Measurements from ENCODE around the gene ZNF280D. TPM values are rescaled to one million over a fixed set of nuclear protein-coding genes. Genes with fewer than 3 reads are reported as not detected.
"Not testable (repeated sequence)": the region's sequence is repeated elsewhere in the genome, so short reads cannot be mapped to it uniquely, and the experiment has no call there.

Gene ZNF280D
- 18.8 and 24.8 TPM in 2 replicates for total RNA-seq

GRCh38 chr15:56733136-56734012 is at the start of gene ZNF280D:
TSS of gene ZNF280D (minus strand) at chr15:56733509. CDS start at chr15:56707109, 26,400 bp downstream.
- no peak for DNase-seq (ENCODE audit: extremely low read depth, low read depth, low spot score)

- DNase-seq (ENCODE audit: extremely low read depth, low read depth, low spot score): no peak
Observed at GRCh38 chr15:56782306-56782705, 49.0 kb upstream of the ZNF280D start.

- DNase-seq (ENCODE audit: extremely low read depth, low read depth, low spot score): no peak
Observed at GRCh38 chr15:56781666-56782065, 48.4 kb upstream of the ZNF280D start.

- not testable (repeated sequence) for DNase-seq (ENCODE audit: extremely low read depth, low read depth, low spot score)
Observed at GRCh38 chr15:56780102-56780725, 46.9 kb upstream of the ZNF280D start.

- not testable (repeated sequence) for DNase-seq (ENCODE audit: extremely low read depth, low read depth, low spot score)
Observed at GRCh38 chr15:56779449-56779848, 46.1 kb upstream of the ZNF280D start.

- no peak for DNase-seq (ENCODE audit: extremely low read depth, low read depth, low spot score)
Observed at GRCh38 chr15:56778761-56779160, 45.5 kb upstream of the ZNF280D start.

- DNase-seq (ENCODE audit: extremely low read depth, low read depth, low spot score): no peak
Observed at GRCh38 chr15:56776839-56777238, 43.5 kb upstream of the ZNF280D start.

GRCh38 chr15:56775641-56776040 is 42.3 kb upstream of the ZNF280D start:
- DNase-seq (ENCODE audit: extremely low read depth, low read depth, low spot score): no peak

- DNase-seq (ENCODE audit: extremely low read depth, low read depth, low spot score): no peak
Observed at GRCh38 chr15:56774356-56774755, 41.0 kb upstream of the ZNF280D start.

- DNase-seq (ENCODE audit: extremely low read depth, low read depth, low spot score): no peak
Observed at GRCh38 chr15:56772868-56773639, 39.7 kb upstream of the ZNF280D start.

GRCh38 chr15:56770173-56770572 is 36.9 kb upstream of the ZNF280D start:
- no peak for DNase-seq (ENCODE audit: extremely low read depth, low read depth, low spot score)

- no peak for DNase-seq (ENCODE audit: extremely low read depth, low read depth, low spot score)
Observed at GRCh38 chr15:56767315-56767714, 34.0 kb upstream of the ZNF280D start.

- DNase-seq (ENCODE audit: extremely low read depth, low read depth, low spot score): no peak
Observed at GRCh38 chr15:56765251-56765650, 31.9 kb upstream of the ZNF280D start.

GRCh38 chr15:56763141-56763895 is 30.0 kb upstream of the ZNF280D start:
- no peak for DNase-seq (ENCODE audit: extremely low read depth, low read depth, low spot score)

GRCh38 chr15:56760186-56760585 is 26.9 kb upstream of the ZNF280D start:
- no peak for DNase-seq (ENCODE audit: extremely low read depth, low read depth, low spot score)

GRCh38 chr15:56759450-56759845 is 26.1 kb upstream of the ZNF280D start:
- no peak for DNase-seq (ENCODE audit: extremely low read depth, low read depth, low spot score)

GRCh38 chr15:56758770-56759449 is 25.6 kb upstream of the ZNF280D start:
- DNase-seq (ENCODE audit: extremely low read depth, low read depth, low spot score): no peak

- DNase-seq (ENCODE audit: extremely low read depth, low read depth, low spot score): no peak
Observed at GRCh38 chr15:56757875-56758274, 24.6 kb upstream of the ZNF280D start.

GRCh38 chr15:56754772-56755370 is 21.6 kb upstream of the ZNF280D start:
- no peak for DNase-seq (ENCODE audit: extremely low read depth, low read depth, low spot score)

- DNase-seq (ENCODE audit: extremely low read depth, low read depth, low spot score): no peak
Observed at GRCh38 chr15:56752986-56753385, 19.7 kb upstream of the ZNF280D start.

Data from glomerular endothelial cell (primary cell).